ENCODE data around the gene ZFR. TPM values are rescaled to one million over a fixed set of nuclear protein-coding genes. Genes with fewer than 3 reads are reported as not detected.

Gene ZFR
- total RNA-seq, 1 experiment from 2014 or later = 62.4 TPM

GRCh38 chr5:32309761-32310160 lies 134.8 kb downstream of the ZFR start:
- H4K5ac ChIP-seq (ENCODE audit: insufficient read length, low read depth, low read length) = no peak overlapping the region
- Mint-ChIP-seq H3K4me3 (no peak overlapping the region), H3K27ac (no peak overlapping the region), H3K36me3 (ENCODE audit: insufficient read depth in 1 of 3, low read depth in 3 of 3) (peaks cover 11 to 28% (median 12%) of the 10 kb centered on the region in 3 experiments), H3K9me3 (no peaks in the 10 kb centered on the region), H3K4me1 (peaks cover 20% of the 10 kb centered on the region in 2 experiments), H3K27me3 (ENCODE audit: low read depth) (no peaks in the 10 kb centered on the region)
- no CpG with 5 or more reads among the region's 6 CpGs for WGBS (ENCODE audit: extremely low coverage, insufficient read length, low lambda C conversion rate)
- peaks cover 8% of the 10 kb centered on the region for H3K23me2 ChIP-seq (ENCODE audit: insufficient read length, low read depth, low read length, poor library complexity, severe bottlenecking)
- no peak overlapping the region for H3K27ac ChIP-seq (ENCODE audit: insufficient read length, low read depth, low read length)
- no peak overlapping the region for H2BK12ac ChIP-seq (ENCODE audit: insufficient read length, low read depth, low read length)
- no peak overlapping the region for H2BK20ac ChIP-seq (ENCODE audit: low read depth, low read length, poor library complexity, severe bottlenecking)
- no peak overlapping the region for H3K9ac ChIP-seq (ENCODE audit: extremely low read depth, insufficient read length, low read length)
- H2AFZ ChIP-seq (ENCODE audit: low read length) = no peak overlapping the region
- H2BK5ac ChIP-seq (ENCODE audit: insufficient read length, low read length) = no peak overlapping the region
- no peak overlapping the region for H4K91ac ChIP-seq (ENCODE audit: insufficient read length, low read depth, low read length)
- H2AK5ac ChIP-seq (ENCODE audit: insufficient read length, low read length) = no peak overlapping the region
- H3T11ph ChIP-seq (ENCODE audit: low read length) = no peak overlapping the region
- H3K4ac ChIP-seq (ENCODE audit: low read depth, low read length) = no peak overlapping the region
- no peaks in the 10 kb centered on the region for H4K20me1 ChIP-seq (ENCODE audit: control insufficient read depth, insufficient read depth, insufficient read length)
- H3K56ac ChIP-seq (ENCODE audit: insufficient read length, low read depth, low read length) = no peak overlapping the region
- no peak overlapping the region for H2BK120ac ChIP-seq (ENCODE audit: low read depth, low read length, poor library complexity, severe bottlenecking)
- H3K27me3 ChIP-seq (ENCODE audit: insufficient read depth, low read length) = no peaks in the 10 kb centered on the region
- H3K4me1 ChIP-seq (ENCODE audit: insufficient read depth, low read length) = peaks cover 3% of the 10 kb centered on the region; the same call in 1 of the 2 replicates
- no peak overlapping the region for H3K4me2 ChIP-seq (ENCODE audit: insufficient read depth, insufficient read length, low read length)
- no peak for DNase-seq
- H4K8ac ChIP-seq (replicated peaks; ENCODE audit: insufficient read length, low read depth, low read length) = no peak overlapping the region
- peaks cover 5% of the 10 kb centered on the region for H3K79me1 ChIP-seq (ENCODE audit: insufficient read depth, low read depth, low read length, poor library complexity, severe bottlenecking)
- TF ChIP-seq CTCF (conservative IDR thresholded peaks at IDR 0.05) = no peak
- no peak overlapping the region for H2BK15ac ChIP-seq (ENCODE audit: low read depth, low read length)
- no peak overlapping the region for H3K14ac ChIP-seq (ENCODE audit: insufficient read depth, low read length)
- H3K18ac ChIP-seq (ENCODE audit: insufficient read length, low read depth, low read length) = no peak overlapping the region
- no peak overlapping the region for H3K23ac ChIP-seq (ENCODE audit: insufficient read length, low read depth, low read length)
- peaks cover 32% of the 10 kb centered on the region for H3K79me2 ChIP-seq (ENCODE audit: insufficient read depth, low read length)
- no peaks in the 10 kb centered on the region for H3K9me3 ChIP-seq (ENCODE audit: control insufficient read depth, low read depth, low read length)
